ENCODE measurements around the gene SPAG4. TPM values are rescaled to one million over a fixed set of nuclear protein-coding genes. Genes with fewer than 3 reads are reported as not detected.

SPAG4 gene
- polyA plus RNA-seq, 12 donors = 0.52 to 3.1 (median 1.8) TPM; not detected in 2

DNA sequence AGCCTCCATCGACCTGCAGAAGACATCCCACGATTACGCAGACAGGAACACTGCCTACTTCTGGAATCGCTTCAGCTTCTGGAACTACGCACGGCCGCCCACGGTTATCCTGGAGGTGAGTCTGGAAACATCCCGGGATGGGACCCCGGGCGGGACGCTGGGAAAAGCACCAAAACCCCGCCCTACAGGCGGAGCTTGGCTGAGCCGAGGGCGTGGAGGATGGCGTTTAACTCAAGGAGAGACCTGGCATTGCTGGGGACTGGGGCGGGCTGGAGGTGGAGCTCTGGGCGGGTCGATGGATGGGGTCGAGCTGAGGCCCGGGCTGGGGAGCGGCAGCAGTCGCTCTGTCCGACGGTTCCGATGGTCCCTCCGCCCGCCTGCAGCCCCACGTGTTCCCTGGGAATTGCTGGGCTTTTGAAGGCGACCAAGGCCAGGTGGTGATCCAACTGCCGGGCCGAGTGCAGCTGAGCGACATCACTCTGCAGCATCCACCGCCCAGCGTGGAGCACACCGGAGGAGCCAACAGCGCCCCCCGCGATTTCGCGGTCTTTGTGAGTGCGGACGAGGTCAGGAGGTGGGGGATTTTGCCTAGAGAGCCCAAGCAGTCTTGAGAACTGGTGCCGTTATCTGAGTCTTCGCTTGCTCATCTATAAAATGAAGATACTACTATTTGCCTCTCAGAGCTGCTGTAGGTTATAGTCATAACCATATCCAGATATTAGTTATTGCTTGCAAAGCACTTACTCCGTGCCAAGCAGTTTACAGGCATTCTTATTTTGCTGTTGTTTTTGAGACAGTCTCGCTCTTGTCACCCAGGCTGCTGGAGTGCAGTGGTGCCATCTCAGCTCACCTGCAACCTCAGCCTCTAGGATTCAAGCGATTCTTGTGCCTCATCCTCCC lies 3.8 kb downstream of the SPAG4 start:
- peak; percentile 90 for DNase-seq

DNA sequence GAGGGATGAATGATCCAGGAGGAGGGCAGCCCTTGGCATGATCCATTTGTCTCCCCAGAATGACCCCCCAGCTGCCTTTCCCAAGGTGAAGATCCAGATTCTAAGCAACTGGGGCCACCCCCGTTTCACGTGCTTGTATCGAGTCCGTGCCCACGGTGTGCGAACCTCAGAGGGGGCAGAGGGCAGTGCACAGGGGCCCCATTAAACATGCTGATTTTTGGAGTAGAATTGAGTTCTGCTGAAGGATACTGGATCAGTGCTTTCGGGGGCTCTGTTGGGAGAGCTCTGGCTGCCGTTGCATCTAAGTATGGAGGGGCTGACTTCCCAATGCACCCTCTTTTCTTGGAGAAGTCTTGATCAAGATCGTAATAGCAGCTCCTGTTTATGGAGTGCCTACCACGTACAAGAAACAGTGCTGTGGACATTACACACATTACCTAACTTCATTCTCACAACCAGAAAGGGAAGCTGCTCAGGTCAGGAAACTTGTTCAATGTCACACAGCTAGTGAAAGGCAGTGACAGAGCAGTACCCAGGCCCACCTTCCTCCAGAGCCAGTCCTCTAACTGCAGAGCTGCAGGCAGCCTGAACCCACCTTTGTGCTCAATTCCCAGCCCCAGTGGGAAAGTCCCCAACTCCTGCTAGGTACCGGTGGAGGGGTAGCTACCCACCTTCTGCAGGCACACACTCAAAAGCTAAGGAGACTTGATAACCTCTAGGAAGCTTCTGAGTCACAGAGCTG lies 5.4 kb downstream of the SPAG4 start:
- DNase-seq = no peak

DNA sequence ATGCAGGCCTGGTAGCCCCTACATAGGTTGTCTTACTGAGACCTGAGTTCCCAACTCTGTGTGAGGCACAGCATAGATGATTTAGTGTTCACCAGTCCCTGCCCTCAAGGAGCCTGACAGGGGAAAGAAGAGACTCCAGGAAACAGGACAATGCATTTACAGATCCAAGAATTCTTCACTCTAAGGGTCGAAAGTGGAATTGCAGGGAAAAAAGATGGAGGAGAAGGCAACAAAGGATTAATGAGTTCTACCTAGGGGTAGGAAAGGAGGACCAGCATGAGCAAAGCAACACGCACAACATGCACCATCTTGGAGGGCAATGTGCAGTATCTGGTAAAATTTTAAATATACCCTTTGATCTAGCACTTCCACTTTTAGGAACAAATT lies 5.9 kb downstream of the SPAG4 start:
- no peak for DNase-seq

DNA sequence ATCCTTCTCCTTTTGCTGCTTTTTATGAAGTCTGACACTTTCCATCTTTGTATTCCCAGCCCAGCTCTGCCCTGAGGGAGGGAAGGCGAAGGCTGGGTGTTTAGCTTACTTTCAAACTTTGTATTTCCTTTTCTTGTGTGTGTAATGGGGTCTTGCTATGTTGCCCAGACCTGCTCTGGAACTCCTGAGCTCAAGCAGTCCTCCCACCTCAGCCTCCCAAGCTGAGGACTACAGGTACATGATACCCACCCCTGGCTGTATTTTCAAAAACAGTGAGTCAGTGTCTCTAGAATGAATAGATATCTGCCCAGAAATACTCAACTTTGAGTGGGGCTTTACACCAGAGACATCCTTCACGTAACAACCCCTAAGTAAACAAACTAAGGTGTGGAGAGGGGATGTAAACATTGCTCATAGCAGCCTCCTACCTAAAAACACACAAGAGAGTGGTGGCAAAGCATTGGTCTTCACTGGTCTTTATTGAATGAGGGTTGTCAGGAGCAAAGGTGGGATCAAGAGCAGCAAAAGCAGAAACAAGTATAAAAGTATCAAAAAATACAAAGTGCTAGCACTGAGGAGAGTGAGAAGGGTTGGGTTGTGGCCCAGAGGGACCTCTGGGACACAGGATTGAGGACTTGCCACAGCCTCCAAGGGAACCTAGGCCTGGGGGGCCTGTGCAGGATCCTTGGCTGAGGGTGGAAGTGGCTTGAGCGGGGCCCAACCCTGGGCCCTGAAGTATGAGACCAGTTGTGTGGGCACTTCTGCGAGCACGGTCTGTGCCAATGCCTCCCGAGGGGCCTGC lies 10.2 kb downstream of the SPAG4 start:
- DNase-seq = no peak

DNA sequence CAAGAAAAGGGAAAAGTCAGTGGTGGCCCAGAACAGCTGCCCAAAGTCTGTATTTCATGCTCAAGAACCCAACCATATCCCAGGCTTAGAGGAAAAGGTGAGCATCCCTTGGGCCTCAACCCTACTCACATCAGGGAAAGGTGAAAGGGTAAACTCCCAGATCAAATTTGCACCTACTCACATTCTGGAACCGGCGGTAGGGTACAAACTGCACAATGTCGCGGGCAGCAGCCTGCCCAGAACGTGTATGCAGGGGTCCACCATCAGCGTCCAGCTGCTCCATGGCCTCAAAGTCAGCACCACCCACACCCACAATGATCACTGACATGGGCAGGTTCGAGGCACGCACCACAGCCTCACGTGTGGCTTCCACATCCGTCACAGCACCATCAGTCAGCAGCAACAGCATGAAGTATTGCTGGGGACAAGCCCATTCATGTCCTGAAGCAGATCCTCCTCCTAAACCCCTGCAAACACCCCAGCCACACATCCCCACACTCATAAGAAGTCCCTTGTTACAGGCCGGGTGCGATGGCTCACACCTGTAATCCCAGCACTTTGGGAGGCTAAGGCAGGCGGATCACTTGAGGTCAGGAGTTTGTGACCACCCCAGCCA lies 10.9 kb downstream of the SPAG4 start:
- no peak for DNase-seq

DNA sequence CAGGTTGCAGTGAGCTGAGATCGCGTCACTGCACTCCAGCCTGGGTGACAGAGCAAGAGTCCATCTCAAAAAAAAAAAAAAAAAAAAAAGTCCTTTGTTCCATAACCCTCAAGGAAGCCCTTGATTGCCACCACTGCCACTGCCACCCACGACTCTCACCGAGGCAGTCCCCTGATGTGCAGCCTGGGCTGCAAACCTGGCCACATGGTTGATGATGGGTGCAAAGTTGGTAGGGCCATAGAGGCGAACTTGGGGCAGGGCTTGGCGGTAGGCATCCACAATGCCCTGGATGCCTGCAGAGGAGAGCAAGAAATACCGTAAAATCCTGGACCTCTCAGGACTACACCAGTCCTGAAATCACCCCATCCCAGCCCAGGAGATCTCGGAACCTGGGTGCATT lies 11.5 kb downstream of the SPAG4 start:
- DNase-seq = no peak

DNA sequence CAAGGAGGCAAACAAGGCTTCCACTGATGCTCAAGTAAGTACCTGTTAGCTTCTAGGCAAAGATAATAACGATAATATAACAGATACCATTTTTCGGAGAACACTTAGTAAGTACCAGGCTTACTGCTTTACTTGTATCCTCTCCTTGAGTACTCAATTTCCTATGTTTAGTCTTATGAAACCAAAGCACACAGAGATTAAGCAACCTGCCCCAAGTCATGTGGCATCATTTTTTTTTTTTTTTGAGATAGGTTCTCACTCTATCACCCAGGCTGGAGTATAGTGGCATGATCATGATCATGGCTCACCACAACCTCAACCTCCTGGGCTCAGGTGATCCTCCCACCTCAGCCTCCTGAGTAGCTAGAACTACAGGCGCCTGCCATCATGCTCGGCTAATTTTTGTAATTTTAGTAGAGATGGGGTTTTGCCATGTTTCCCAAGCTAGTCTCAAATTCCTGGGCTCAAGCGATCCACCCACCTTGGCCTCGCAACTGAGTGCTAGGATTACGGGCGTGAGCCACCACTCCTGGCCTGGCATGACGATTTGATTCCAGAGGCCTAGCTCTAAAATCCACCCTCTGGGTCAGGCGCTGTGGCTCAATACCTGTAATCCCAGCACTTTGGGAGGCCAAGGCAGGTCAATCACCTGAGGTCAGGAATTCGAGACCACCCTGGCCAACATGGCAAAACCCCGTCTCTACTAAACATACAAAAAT lies 14.0 kb downstream of the SPAG4 start:
- DNase-seq = no peak

DNA sequence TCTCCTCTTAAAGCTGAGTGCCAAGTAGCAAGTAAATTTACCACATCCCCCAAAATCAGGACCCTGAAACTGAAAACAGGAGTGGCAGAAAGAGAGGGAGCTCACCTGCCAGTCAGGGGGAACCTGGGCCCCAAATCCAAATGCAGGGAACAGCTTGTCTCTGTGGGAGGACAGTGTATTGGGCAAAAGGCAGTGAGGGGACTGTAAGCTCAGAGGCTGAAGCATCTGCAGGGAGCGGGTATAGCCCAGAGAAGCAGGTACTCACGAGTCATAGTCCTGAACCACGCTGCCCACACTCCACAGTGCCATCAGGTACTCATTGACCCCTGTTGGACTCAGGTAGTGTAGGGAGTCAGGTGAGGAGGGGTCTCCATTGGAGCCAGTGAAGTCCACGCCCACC lies 15.0 kb downstream of the SPAG4 start:
- no peak for DNase-seq

DNA sequence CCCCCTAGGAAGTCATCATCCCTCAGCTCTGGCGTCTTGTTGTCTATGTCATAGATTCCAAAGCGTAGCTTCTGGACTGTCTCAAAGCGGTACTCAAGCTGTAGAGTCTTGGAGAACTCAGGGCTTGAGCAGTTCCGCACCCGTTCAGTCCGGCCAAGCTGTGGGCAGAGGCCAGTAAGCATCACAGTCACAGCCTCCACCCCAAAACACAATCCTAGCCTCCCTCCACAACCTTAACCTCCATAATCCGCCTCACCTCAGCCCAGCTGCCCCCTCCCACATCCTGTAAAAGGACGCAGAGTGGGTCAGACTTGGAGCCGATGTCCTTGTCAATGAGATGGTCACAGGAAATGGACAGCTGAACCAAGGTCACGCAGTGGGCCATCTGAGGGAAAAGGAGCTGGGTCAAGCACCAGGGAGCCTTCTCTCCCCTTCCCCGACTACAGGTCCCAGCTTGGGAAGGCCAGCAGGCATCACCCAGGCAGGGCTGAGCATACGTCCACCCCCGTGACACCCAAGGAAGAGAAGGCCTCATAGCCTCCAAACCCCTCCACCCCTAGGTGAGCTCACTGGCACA lies 17.0 kb downstream of the SPAG4 start:
- no peak for DNase-seq

DNA sequence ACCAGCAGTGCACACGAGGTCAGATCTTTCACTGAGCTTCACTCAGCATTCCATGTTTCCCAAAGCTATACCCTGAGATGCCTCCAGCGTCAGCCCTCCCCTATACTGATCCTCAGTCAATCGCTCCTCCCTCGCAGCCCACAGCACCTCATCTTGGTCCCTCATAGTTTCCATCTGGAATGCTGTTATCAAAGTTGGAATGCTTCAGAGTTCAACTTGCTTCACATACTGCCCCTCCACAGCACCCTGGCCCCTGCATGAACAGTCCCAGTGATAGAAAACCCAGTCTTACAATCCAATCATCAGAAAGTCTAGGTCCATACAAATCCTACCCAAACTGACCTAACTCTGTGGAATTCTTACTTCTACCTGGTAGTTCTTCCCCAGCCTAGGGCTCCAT lies 20.0 kb downstream of the SPAG4 start:
- no peak for DNase-seq

DNA sequence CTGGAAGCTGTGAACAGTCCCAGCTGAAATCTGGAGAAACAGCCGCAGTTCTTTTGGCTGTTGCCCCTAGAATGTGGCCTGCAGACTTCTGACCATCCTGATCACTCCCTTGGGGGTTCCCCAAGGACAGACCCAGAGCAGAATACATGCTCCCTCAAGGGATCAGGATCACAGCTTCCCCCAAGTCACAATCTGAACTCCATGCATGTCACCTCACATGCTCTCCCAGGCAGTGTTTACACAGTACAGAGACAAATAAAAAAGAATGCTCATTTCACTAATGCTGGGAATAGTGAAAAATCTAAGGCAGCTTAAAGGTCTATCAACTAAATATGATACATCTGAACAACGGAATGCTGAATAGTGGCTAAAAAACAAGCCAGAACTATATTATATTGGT lies 20.5 kb downstream of the SPAG4 start:
- DNase-seq = no peak

DNA sequence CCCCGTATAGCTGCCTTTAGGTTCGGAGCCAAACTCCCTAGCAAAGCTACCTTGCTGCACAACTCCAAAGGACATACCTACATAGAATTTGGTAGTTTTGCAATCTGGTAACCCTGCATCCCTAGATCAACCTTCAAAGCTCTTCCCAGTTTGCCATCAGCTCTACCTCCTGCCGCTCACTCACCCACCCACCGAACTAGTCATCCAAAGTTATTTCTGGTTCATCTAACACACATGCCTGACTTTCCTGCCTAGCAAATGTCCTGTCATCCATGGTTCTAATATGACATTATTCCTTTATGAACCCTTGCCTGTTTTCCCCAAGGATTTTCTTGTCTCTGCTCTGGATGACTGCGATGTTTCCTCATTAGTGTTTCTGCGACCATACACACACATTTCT lies 21.6 kb downstream of the SPAG4 start:
- no peak for DNase-seq

DNA sequence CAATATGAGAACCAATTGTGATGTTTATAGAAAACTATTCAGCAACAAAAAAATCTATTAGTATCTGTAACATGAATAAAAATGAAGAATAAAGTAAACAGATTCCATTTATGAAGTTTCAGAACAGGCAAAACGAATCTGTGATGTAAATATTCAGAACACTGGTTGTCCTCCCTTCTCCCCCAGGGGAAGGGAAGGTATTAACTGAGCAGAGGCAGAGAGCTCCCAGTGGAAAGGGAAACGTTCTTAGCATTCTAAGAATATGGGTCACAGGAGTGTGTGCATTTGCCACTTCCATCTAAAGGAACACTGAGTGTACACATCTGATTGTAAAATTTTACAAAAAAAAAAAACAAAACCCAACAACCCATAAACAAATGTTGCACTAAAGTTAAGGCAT lies 23.1 kb downstream of the SPAG4 start:
- DNase-seq = no peak

DNA sequence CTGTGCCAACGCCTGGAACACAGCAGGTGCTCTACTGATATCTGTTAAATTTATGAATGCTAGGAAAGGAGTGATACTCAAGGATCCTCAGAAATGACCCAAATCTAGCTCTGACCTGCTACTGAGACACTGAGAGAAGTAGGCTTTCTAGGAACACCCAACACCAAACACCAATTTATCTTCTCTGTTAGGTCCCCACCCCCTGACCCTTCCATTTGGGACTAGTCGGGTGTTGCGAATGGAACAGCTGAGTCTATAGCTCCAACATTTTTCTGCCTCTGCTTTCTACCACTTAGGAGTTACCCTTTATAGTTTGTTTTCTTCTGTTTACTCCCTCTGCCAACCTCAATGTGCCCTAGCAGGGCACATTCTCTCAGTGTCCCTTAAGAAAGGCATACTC lies 25.1 kb downstream of the SPAG4 start:
- DNase-seq = no peak

DNA sequence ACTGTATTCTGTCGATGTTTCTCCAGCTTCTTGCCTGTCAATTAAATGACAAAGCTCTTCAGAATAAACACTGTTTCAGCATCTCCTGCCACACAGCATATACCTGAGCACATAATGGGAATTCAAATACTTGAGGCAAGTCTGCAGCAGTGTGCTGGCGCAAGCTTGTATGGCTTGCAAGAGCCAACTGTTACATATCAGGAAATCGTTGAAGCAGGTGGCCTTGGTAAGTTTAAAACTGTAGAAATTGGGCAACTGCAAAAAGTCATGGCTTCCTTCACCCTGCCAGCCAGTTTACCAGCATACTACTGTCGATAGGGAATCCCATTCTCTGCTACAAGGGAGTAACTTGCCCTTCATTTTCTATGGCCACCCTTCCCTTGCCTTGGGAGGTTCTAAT lies 26.1 kb downstream of the SPAG4 start:
- no peak for DNase-seq

DNA sequence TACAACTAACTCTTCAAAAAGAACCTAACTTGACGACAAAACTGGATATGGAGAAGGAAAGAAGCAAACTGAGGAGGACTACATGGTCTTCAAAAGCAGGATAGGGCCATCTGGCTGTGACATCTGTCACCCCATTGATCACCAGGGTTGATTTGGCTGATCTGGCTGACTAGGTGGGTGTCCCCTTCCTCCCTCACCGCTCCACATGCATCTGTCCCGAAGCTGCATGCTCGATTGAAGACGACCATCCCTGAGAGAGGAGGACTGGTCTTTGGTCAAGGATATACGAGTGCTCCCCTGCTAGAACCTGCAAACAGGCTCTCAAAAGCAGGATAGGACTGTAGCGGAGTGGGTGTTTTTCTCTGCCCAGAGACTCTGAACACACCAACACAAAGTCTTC lies 27.4 kb downstream of the SPAG4 start:
- no peak for DNase-seq

DNA sequence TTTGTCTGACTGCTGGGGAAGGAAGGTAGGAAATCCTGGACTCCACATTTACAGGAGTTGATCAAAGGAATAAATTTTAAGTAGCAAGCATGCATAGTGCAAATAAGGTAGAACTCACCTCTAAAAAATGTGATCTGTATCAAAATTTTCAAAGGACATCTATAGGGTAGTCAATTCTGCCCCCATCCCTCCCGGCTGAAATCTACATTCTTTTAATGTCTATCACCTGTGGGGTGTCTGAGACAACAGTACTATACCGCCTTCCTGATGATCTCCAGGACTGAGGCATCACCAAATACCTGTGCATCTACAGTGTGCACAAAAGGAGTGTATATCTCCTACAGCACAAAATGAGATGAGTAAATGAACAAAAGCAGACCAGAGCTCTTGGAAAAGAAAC lies 29.2 kb downstream of the SPAG4 start:
- no peak for DNase-seq

DNA sequence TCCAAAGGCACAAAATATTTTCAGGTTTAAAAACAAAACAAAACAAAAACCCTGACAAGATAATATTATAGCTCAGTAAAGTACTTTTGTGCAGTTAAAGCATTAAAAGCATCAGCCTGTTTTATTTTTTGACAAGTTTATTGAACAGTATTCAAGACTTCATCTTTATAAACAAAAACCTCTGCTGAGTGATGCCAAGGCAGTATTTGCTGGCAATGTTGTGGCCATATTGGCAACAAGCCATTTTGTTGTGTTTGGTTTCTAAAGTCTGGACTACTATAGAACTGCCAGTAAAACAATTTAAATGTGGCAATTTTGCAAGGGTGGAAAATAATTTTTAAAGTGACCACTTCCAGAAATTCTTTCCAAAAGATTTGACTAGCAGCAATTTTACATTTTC lies 33.2 kb downstream of the SPAG4 start:
- no peak for DNase-seq

DNA sequence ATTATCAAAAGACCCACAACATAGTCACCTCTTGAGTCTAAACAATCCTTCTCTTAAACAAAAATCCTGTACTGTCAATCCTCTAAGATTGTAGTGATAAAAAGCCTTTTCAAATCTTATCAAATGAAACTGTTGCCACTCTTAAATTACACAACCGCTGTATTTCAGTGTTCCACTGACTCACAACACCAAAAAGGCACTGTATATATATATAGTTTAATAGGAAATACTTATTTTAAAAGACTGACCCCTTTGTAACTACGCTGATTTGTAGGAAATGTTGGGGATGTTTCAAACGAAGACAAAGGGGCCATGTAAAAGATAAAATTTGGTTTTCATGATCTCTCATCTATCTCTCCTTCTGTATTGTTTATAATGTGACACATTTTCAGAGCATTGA lies 35.0 kb downstream of the SPAG4 start:
- no peak for DNase-seq

DNA sequence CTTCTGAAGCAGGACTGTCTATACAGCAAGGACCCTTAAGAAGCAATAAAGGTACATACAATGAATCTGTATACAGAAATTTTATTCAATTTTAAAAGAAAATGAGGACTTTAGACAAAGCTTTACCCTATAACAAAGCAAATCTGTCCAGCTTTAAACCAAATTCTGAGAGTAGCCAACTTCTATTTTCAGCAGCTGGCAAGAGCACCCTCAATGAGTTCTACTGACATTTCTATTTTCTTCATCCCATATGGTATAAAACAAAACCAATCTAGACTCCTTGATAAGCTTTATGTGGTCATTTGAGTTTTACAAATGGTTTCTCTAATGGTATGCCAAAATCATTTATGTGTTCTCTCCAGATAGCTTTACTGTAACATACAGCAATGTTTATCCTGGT lies 36.3 kb downstream of the SPAG4 start:
- no peak for DNase-seq

All from muscle of arm (tissue), 12 donors.